ENCODE measurements around the gene KLF2. TPM values are rescaled to one million over a fixed set of nuclear protein-coding genes. Genes with fewer than 3 reads are reported as not detected.
A peak's percentile ranks its signal among the peaks of the same experiment; 100 is the strongest.

Gene KLF2
- total and polyA plus RNA-seq, 2 donors (not counting 1 experiment from before 2014, with no cell fraction given), result 242 to 3,965 TPM

GRCh38 chr19:16372065-16372915 is 47.7 kb downstream of the KLF2 start:
- no peaks in the 10 kb centered on the region for H3K9me3 ChIP-seq (ENCODE audit: control extremely low read depth in 1 of 3, control insufficient read depth in 2 of 3, insufficient read depth in 1 of 3, low read length in 2 of 3)
- no peaks in the 10 kb centered on the region for H3K27me3 Mint-ChIP-seq
- no peak for DNase-seq
- H3K27ac Mint-ChIP-seq, result no peak overlapping the region
- no peaks in the 10 kb centered on the region for H3K27me3 ChIP-seq (replicated peaks in 1 of 4; ENCODE audit: control extremely low read depth in 1 of 4, control insufficient read depth in 3 of 4, insufficient read depth in 4 of 4, low read length in 3 of 4)
- peak overlapping the region; percentile 85 to 94 for H3K27ac ChIP-seq (ENCODE audit: low read length in 2 of 2)
- H3K9me3 Mint-ChIP-seq (ENCODE audit: insufficient read depth), result no peaks in the 10 kb centered on the region
- peaks cover 61% of the 10 kb centered on the region for H3K79me2 ChIP-seq (ENCODE audit: control insufficient read depth, insufficient read depth, low read length)
- peak overlapping the region; percentile 86 for H3K4me2 ChIP-seq (replicated peaks; ENCODE audit: low read depth, low read length, poor library complexity, severe bottlenecking)
- ChIA-PET POLR2A (interaction anchor here (0.9 to 12.1 kb wide), 22 partner anchors 10 to 215 kb away, joined by 3 to 337 read pairs (median 4); partner anchors contain the start of gene KLF2), CTCF (interaction anchor here (0.9 to 6.1 kb wide), 17 partner anchors 10 to 187 kb away, joined by 3 to 87 read pairs (median 10); partner anchors contain the start of genes FAM32A and KLF2)
- H3K4me3 Mint-ChIP-seq, result no peak overlapping the region
- 61% methylated on average over 16 of the region's 17 CpGs for WGBS (ENCODE audit: insufficient coverage)
- H3K4me1 Mint-ChIP-seq, result peaks cover 39% of the 10 kb centered on the region
- peak overlapping the region; percentile 51 for H3K9ac ChIP-seq (ENCODE audit: low read length)
- peak overlapping the region in 4 of 5 experiments; percentile 16 to 47 (median 24) for H3K4me3 ChIP-seq (ENCODE audit: control extremely low read depth in 1 of 5, extremely low read depth in 1 of 5, insufficient read depth in 1 of 5, low read depth in 2 of 5, low read length in 4 of 5)
- no peaks in the 10 kb centered on the region for H4K20me1 ChIP-seq (ENCODE audit: control insufficient read depth, insufficient read depth, low read length, poor library complexity, severe bottlenecking)
- no peak for ATAC-seq (ENCODE audit: low read depth)
- TF ChIP-seq EZH2 (IDR thresholded peaks at IDR 0.05; ENCODE audit: borderline replicate concordance, insufficient read depth, low read depth, low read length, poor library complexity, severe bottlenecking), result no peak
- TF ChIP-seq, protein P1, sequence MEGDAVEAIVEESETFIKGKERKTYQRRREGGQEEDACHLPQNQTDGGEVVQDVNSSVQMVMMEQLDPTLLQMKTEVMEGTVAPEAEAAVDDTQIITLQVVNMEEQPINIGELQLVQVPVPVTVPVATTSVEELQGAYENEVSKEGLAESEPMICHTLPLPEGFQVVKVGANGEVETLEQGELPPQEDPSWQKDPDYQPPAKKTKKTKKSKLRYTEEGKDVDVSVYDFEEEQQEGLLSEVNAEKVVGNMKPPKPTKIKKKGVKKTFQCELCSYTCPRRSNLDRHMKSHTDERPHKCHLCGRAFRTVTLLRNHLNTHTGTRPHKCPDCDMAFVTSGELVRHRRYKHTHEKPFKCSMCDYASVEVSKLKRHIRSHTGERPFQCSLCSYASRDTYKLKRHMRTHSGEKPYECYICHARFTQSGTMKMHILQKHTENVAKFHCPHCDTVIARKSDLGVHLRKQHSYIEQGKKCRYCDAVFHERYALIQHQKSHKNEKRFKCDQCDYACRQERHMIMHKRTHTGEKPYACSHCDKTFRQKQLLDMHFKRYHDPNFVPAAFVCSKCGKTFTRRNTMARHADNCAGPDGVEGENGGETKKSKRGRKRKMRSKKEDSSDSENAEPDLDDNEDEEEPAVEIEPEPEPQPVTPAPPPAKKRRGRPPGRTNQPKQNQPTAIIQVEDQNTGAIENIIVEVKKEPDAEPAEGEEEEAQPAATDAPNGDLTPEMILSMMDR (IDR thresholded peaks at IDR 0.05), result no peak
- H3K36me3 ChIP-seq (replicated peaks in 1 of 2; ENCODE audit: control extremely low read depth in 1 of 2, control insufficient read depth in 1 of 2, extremely low read depth in 1 of 2, insufficient read depth in 2 of 2, low read length in 1 of 2), result peaks cover 2 to 44% of the 10 kb centered on the region in 2 experiments
- intact Hi-C loops (cut with micrococcal nuclease), result no loop called here
- peaks cover 96 to 100% of the 10 kb centered on the region in 2 donors for H3K4me1 ChIP-seq (ENCODE audit: control insufficient read depth in 2 of 2, insufficient read depth in 2 of 2, low read length in 2 of 2)
- no peak overlapping the region for H2AFZ ChIP-seq (ENCODE audit: insufficient read depth, low read depth, low read length, poor library complexity, severe bottlenecking)

Measured in B cell (primary cell).